Measurements from ENCODE around the gene RAB31. TPM values are rescaled to one million over a fixed set of nuclear protein-coding genes. Genes with fewer than 3 reads are reported as not detected.

Gene RAB31
- polyA plus RNA-seq, 2 of the 4 experiments (the other 2 are of a cell fraction), result 16.9 to 46.3 TPM

DNA sequence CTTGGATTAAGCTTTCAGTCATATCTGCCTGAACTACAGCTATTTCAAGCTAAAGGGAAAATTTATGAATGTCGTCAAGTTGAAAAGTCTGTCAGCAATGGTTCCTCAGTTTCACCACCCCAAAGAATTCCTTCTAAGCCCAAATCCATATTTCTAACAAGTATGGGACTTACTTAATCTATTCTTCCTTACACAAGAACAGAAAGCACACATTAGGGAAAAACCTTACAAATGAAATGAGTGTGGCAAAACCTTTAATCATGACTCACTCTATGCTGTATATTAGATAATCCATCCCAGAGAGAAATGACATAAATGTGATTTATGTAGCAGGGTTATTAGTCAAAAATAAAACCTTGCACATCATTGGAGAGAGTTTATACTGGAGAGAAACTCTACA lies 78.9 kb downstream of the RAB31 start:
- 90% methylated on average over 1 of the region's 1 CpG for WGBS (ENCODE audit: missing lambda C conversion rate)
- H3K4me2 ChIP-seq, result no peak overlapping the region
- H3K9me3 ChIP-seq, result peaks cover 7% of the 10 kb centered on the region; the same call in 2 of the 3 replicates
- peaks cover 19% of the 10 kb centered on the region for H3K4me1 ChIP-seq
- ATAC-seq, result no peak
- DNase-seq (ENCODE audit: low read depth in 1 of 2, low spot score in 1 of 2), result no peak
- POLR2A ChIA-PET, result no interaction called here
- H3K4me3 ChIP-seq, result no peak overlapping the region
- CTCF ChIA-PET, result no interaction called here
- no peak for FAIRE-seq
- TF ChIP-seq CBX2 (IDR thresholded peaks at IDR 0.05; ENCODE audit: borderline replicate concordance, low read depth) (no peak), EP300 (IDR thresholded peaks at IDR 0.05) (no peak), EHF (CRISPR knock-in tag; IDR thresholded peaks at IDR 0.05) (no peak), HOXB5 (CRISPR knock-in tag; IDR thresholded peaks at IDR 0.05) (no peak), RARB (CRISPR knock-in tag; IDR thresholded peaks at IDR 0.05) (no peak), NFE2L2 (conservative IDR thresholded peaks at IDR 0.05; ENCODE audit: low read length) (no peak), ZNF302 (CRISPR knock-in tag; IDR thresholded peaks at IDR 0.05) (no peak), RAD21 (conservative IDR thresholded peaks at IDR 0.05 in 1 of 2, IDR thresholded peaks at IDR 0.05 in 1 of 2) (no peak), MAFK (IDR thresholded peaks at IDR 0.05; ENCODE audit: partially characterized antibody) (no peak), KDM1A (IDR thresholded peaks at IDR 0.05; ENCODE audit: low read depth) (no peak), FOXS1 (CRISPR knock-in tag; IDR thresholded peaks at IDR 0.05) (no peak), SMC3 (IDR thresholded peaks at IDR 0.05) (no peak), TP53 (CRISPR knock-in tag; IDR thresholded peaks at IDR 0.05) (no peak), NPAS2 (CRISPR knock-in tag; IDR thresholded peaks at IDR 0.05; ENCODE audit: borderline replicate concordance) (no peak), HEYL (CRISPR knock-in tag; IDR thresholded peaks at IDR 0.05) (no peak), FOSB (CRISPR knock-in tag; IDR thresholded peaks at IDR 0.05) (no peak)
- TF ChIP-seq, protein P1, sequence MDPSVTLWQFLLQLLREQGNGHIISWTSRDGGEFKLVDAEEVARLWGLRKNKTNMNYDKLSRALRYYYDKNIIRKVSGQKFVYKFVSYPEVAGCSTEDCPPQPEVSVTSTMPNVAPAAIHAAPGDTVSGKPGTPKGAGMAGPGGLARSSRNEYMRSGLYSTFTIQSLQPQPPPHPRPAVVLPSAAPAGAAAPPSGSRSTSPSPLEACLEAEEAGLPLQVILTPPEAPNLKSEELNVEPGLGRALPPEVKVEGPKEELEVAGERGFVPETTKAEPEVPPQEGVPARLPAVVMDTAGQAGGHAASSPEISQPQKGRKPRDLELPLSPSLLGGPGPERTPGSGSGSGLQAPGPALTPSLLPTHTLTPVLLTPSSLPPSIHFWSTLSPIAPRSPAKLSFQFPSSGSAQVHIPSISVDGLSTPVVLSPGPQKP (IDR thresholded peaks at IDR 0.05; ENCODE audit: low read depth, low read length), result no peak
- TF ChIP-seq, protein P2, sequence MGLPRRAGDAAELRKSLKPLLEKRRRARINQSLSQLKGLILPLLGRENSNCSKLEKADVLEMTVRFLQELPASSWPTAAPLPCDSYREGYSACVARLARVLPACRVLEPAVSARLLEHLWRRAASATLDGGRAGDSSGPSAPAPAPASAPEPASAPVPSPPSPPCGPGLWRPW (IDR thresholded peaks at IDR 0.05), result no peak
- TF ChIP-seq, protein P3, sequence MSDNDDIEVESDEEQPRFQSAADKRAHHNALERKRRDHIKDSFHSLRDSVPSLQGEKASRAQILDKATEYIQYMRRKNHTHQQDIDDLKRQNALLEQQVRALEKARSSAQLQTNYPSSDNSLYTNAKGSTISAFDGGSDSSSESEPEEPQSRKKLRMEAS (IDR thresholded peaks at IDR 0.05), result no peak
- TF ChIP-seq, protein P4, sequence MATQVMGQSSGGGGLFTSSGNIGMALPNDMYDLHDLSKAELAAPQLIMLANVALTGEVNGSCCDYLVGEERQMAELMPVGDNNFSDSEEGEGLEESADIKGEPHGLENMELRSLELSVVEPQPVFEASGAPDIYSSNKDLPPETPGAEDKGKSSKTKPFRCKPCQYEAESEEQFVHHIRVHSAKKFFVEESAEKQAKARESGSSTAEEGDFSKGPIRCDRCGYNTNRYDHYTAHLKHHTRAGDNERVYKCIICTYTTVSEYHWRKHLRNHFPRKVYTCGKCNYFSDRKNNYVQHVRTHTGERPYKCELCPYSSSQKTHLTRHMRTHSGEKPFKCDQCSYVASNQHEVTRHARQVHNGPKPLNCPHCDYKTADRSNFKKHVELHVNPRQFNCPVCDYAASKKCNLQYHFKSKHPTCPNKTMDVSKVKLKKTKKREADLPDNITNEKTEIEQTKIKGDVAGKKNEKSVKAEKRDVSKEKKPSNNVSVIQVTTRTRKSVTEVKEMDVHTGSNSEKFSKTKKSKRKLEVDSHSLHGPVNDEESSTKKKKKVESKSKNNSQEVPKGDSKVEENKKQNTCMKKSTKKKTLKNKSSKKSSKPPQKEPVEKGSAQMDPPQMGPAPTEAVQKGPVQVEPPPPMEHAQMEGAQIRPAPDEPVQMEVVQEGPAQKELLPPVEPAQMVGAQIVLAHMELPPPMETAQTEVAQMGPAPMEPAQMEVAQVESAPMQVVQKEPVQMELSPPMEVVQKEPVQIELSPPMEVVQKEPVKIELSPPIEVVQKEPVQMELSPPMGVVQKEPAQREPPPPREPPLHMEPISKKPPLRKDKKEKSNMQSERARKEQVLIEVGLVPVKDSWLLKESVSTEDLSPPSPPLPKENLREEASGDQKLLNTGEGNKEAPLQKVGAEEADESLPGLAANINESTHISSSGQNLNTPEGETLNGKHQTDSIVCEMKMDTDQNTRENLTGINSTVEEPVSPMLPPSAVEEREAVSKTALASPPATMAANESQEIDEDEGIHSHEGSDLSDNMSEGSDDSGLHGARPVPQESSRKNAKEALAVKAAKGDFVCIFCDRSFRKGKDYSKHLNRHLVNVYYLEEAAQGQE (IDR thresholded peaks at IDR 0.05), result no peak
- H3K27ac ChIP-seq, result no peak overlapping the region

DNA sequence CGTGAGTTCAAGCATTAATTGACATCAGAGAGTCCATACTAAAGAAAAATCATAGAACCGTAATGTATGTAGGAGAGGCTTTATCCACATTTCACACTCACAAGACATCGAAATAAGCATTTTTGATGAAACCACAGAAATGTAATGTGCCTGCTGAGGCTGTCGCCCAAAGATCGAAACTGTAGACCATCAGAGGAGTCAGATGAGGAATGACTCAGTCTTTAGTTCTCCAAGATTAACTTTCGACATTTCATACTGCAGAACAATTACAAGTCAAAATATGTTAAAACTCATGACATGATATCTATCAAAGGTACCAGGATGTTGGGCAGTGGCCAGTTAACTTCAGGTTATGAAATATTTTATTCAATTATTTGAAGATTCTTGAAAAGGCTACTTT lies 79.6 kb downstream of the RAB31 start:
- 94% methylated on average over 6 of the region's 6 CpGs for WGBS (ENCODE audit: missing lambda C conversion rate)
- ChIA-PET POLR2A (no interaction called here), CTCF (no interaction called here)
- Histone ChIP-seq H3K4me1 (peaks cover 13% of the 10 kb centered on the region), H3K4me3 (no peak overlapping the region), H3K4me2 (no peak overlapping the region), H3K9me3 (peaks cover 6% of the 10 kb centered on the region; the same call in 2 of the 3 replicates), H3K27ac (no peak overlapping the region)
- no peak for TF ChIP-seq EHMT2 (IDR thresholded peaks at IDR 0.05; ENCODE audit: low read depth)
- TF ChIP-seq RNF2 (IDR thresholded peaks at IDR 0.05; ENCODE audit: borderline replicate concordance, low read depth), result no peak
- no peak for TF ChIP-seq FOXS1 (CRISPR knock-in tag; IDR thresholded peaks at IDR 0.05)
- no peak for TF ChIP-seq RCOR1 (IDR thresholded peaks at IDR 0.05; ENCODE audit: low read depth, low read length)
- no peak for TF ChIP-seq FOSL2 (IDR thresholded peaks at IDR 0.05)
- no peak for TF ChIP-seq FOSL2 (CRISPR knock-in tag; IDR thresholded peaks at IDR 0.05)
- TF ChIP-seq, protein P5, sequence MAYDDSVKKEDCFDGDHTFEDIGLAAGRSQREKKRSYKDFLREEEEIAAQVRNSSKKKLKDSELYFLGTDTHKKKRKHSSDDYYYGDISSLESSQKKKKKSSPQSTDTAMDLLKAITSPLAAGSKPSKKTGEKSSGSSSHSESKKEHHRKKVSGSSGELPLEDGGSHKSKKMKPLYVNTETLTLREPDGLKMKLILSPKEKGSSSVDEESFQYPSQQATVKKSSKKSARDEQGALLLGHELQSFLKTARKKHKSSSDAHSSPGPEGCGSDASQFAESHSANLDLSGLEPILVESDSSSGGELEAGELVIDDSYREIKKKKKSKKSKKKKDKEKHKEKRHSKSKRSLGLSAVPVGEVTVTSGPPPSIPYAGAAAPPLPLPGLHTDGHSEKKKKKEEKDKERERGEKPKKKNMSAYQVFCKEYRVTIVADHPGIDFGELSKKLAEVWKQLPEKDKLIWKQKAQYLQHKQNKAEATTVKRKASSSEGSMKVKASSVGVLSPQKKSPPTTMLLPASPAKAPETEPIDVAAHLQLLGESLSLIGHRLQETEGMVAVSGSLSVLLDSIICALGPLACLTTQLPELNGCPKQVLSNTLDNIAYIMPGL (CRISPR knock-in tag; IDR thresholded peaks at IDR 0.05; ENCODE audit: borderline replicate concordance), result no peak
- no peak for TF ChIP-seq PHF8 (IDR thresholded peaks at IDR 0.05; ENCODE audit: borderline replicate concordance, low read depth)
- no peak for TF ChIP-seq HEYL (CRISPR knock-in tag; IDR thresholded peaks at IDR 0.05)
- TF ChIP-seq BHLHE40 (IDR thresholded peaks at IDR 0.05; ENCODE audit: low read depth, low read length), result no peak
- no peak for TF ChIP-seq KDM5A (IDR thresholded peaks at IDR 0.05)
- TF ChIP-seq, protein P2 (IDR thresholded peaks at IDR 0.05), result no peak
- FAIRE-seq (no peak), DNase-seq (ENCODE audit: low read depth in 1 of 2, low spot score in 1 of 2) (no peak), ATAC-seq (no peak)

All from A549 (cell line).